Measurements from ENCODE around the gene ZSCAN22. TPM values are rescaled to one million over a fixed set of nuclear protein-coding genes. Genes with fewer than 3 reads are reported as not detected.

ZSCAN22 gene
- total and polyA plus RNA-seq, 2 donors (not counting 1 experiment from before 2014, with no cell fraction given) = 2.8 to 7.1 TPM

- intact Hi-C loops (cut with micrococcal nuclease) = no loop called here
- no peak for TF ChIP-seq EZH2 (IDR thresholded peaks at IDR 0.05; ENCODE audit: borderline replicate concordance, insufficient read depth, low read depth, low read length, poor library complexity, severe bottlenecking)
- TF ChIP-seq, protein P1, sequence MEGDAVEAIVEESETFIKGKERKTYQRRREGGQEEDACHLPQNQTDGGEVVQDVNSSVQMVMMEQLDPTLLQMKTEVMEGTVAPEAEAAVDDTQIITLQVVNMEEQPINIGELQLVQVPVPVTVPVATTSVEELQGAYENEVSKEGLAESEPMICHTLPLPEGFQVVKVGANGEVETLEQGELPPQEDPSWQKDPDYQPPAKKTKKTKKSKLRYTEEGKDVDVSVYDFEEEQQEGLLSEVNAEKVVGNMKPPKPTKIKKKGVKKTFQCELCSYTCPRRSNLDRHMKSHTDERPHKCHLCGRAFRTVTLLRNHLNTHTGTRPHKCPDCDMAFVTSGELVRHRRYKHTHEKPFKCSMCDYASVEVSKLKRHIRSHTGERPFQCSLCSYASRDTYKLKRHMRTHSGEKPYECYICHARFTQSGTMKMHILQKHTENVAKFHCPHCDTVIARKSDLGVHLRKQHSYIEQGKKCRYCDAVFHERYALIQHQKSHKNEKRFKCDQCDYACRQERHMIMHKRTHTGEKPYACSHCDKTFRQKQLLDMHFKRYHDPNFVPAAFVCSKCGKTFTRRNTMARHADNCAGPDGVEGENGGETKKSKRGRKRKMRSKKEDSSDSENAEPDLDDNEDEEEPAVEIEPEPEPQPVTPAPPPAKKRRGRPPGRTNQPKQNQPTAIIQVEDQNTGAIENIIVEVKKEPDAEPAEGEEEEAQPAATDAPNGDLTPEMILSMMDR (IDR thresholded peaks at IDR 0.05) = no peak
- H3K36me3 ChIP-seq (replicated peaks in 1 of 2; ENCODE audit: control extremely low read depth in 1 of 2, control insufficient read depth in 1 of 2, extremely low read depth in 1 of 2, insufficient read depth in 2 of 2, low read length in 1 of 2) = no peaks in the 10 kb centered on the region
- WGBS (ENCODE audit: insufficient coverage) = 96% methylated on average over 16 of the region's 23 CpGs
- Mint-ChIP-seq H3K9me3 (ENCODE audit: insufficient read depth) (no peaks in the 10 kb centered on the region), H3K4me3 (no peak overlapping the region), H3K27ac (no peak overlapping the region), H3K27me3 (no peaks in the 10 kb centered on the region), H3K4me1 (peaks cover 36% of the 10 kb centered on the region)
- no peak overlapping the region for H3K4me3 ChIP-seq (ENCODE audit: control extremely low read depth in 1 of 5, extremely low read depth in 1 of 5, insufficient read depth in 1 of 5, low read depth in 2 of 5, low read length in 4 of 5)
- H3K4me1 ChIP-seq (ENCODE audit: control insufficient read depth in 2 of 2, insufficient read depth in 2 of 2, low read length in 2 of 2) = peaks cover 22 to 35% of the 10 kb centered on the region in 2 donors
- CTCF ChIA-PET = no interaction called here
- DNase-seq = no peak
- peaks cover 11% of the 10 kb centered on the region for H3K79me2 ChIP-seq (ENCODE audit: control insufficient read depth, insufficient read depth, low read length)
- peaks cover 0 to 5% (median 0%) of the 10 kb centered on the region in 4 experiments for H3K27me3 ChIP-seq (replicated peaks in 1 of 4; ENCODE audit: control extremely low read depth in 1 of 4, control insufficient read depth in 3 of 4, insufficient read depth in 4 of 4, low read length in 3 of 4)
- peaks cover 0 to 13% (median 0%) of the 10 kb centered on the region in 3 donors for H3K9me3 ChIP-seq (ENCODE audit: control extremely low read depth in 1 of 3, control insufficient read depth in 2 of 3, insufficient read depth in 1 of 3, low read length in 2 of 3)
- POLR2A ChIA-PET = no interaction called here
- H2AFZ ChIP-seq (ENCODE audit: insufficient read depth, low read depth, low read length, poor library complexity, severe bottlenecking) = no peak overlapping the region
- no peak overlapping the region for H3K9ac ChIP-seq (ENCODE audit: low read length)
- peaks cover 6% of the 10 kb centered on the region for H4K20me1 ChIP-seq (ENCODE audit: control insufficient read depth, insufficient read depth, low read length, poor library complexity, severe bottlenecking)
- no peak for ATAC-seq (ENCODE audit: low read depth)
- H3K27ac ChIP-seq (ENCODE audit: low read length in 2 of 2) = no peak overlapping the region
- no peak overlapping the region for H3K4me2 ChIP-seq (replicated peaks; ENCODE audit: low read depth, low read length, poor library complexity, severe bottlenecking)
Measured at GRCh38 chr19:58351990-58352755, 25.4 kb downstream of the ZSCAN22 start.

Measured in B cell (primary cell).